Activated CD8-positive, alpha-beta T cell treated with anti-CD3 and anti-CD28 coated beads for 36 hours (primary cell): ENCODE measurements around the gene ADIRF. TPM values are rescaled to one million over a fixed set of nuclear protein-coding genes. Genes with fewer than 3 reads are reported as not detected.

Source experiments
- ATAC-seq: fragments of 200-7000 bp; cut with Tn5 transposase; one replicate; pipeline ENCODE4 v1.10.0; 2021; ENCODE audit warnings: mild to moderate bottlenecking, moderate library complexity
- CTCF ChIA-PET: fragments of 350-600 bp; sonication (Branson Sonifier 250); formaldehyde crosslinking; loops from one replicate; lab custom pipeline; 2021; ENCODE audit warnings: antibody characterized with exemption; lab: Charles Lee
- POLR2A ChIA-PET: fragments of 350-600 bp; sonication (Branson Sonifier 250); formaldehyde crosslinking; loops from one replicate; lab custom pipeline; 2021; ENCODE audit warnings: antibody characterized with exemption; lab: Charles Lee
- DNase-seq: peaks from one replicate; pipeline ENCODE4 v3.0.0-alpha.2; 2020
- H3K27ac Mint-ChIP-seq: one replicate; pipeline ENCODE4 v1.8.0; 2021; ENCODE audit warnings: mild to moderate bottlenecking, mixed read lengths
- H3K27me3 Mint-ChIP-seq: one replicate; pipeline ENCODE4 v1.8.0; 2021; ENCODE audit warnings: mixed read lengths
- H3K36me3 Mint-ChIP-seq: one replicate; pipeline ENCODE4 v1.8.0; 2021; ENCODE audit warnings: low read depth, mixed read lengths
- H3K4me1 Mint-ChIP-seq: one replicate; pipeline ENCODE4 v1.8.0; 2021; ENCODE audit warnings: low read depth, mixed read lengths
- H3K4me3 Mint-ChIP-seq: one replicate; pipeline ENCODE4 v1.8.0; 2021; ENCODE audit warnings: mild to moderate bottlenecking, moderate library complexity, mixed read lengths
- H3K9me3 Mint-ChIP-seq: one replicate; pipeline ENCODE4 v1.8.0; 2021; ENCODE audit warnings: mixed read lengths
- CTCF ChIP-seq: fragments of 200-600 bp; IDR thresholded peaks from one replicate; pipeline ENCODE4 v1.8.0; 2022; ENCODE audit warnings: antibody characterized with exemption, mild to moderate bottlenecking
- intact Hi-C: fragments of 100-400 bp; cut with micrococcal nuclease; formaldehyde crosslinking; loops from one replicate; pipeline ENCODE4 v1.10.0; 2022
- total RNA-seq, 2 experiments: library from RNA; stranded (reverse); gene quantifications; one replicate each; pipeline ENCODE4 v1.2.3, GENCODE V29; 2021

Gene ADIRF
- total RNA-seq, 2 experiments from 2014 or later: not detected

DNA sequence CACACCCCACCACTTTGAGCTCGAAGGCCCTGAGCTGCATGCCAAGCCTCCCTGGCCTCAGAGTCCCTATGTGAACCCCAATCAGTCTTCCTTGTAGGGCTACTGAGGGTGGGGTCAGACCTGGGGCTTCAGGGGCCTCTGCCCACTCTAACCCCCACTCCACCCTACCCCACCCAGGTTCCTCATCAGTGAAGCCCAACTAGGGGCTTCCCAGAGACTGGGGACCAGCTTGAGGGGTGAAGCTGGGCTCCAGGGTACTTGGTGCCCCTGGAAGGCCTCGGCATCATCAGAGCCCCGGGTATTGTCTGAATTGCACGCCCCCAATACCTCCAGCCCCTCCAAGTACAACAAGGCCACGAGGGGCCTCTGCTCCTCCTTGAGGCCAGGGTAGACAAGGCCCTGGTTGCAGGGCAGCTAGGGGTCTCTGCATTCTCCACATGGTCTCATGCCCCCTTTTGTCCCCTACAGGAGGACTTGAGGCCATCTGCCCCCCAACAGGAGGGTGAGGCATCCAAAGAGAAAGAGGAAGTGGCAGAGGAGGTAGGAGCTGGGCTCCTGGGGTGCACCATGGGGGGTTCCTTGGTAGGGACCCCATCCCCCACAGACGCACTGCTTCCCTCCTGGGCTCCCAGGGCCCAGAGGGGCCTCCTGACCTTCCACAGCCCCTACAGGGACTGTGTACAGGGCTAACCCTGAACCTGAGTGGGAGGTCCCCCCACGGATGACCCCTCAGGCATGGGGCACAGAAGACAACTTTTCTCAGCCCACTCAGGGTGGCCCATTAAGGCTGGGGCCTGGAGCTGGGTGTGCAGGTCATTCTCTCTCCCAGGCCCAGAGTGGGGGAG lies 5.9 kb upstream of the ADIRF start:
- Mint-ChIP-seq H3K4me3 (no peak overlapping the region), H3K9me3 (no peaks in the 10 kb centered on the region), H3K27me3 (no peaks in the 10 kb centered on the region), H3K27ac (no peak overlapping the region), H3K4me1 (peaks cover 17% of the 10 kb centered on the region), H3K36me3 (no peaks in the 10 kb centered on the region)
- POLR2A ChIA-PET: interaction anchor here (1.1 kb wide), 1 partner anchor 9 kb away, joined by 4 read pairs; no protein-coding TSS in a partner anchor
- DNase-seq (no peak), ATAC-seq (no peak)
- no peak for TF ChIP-seq CTCF
- CTCF ChIA-PET: no interaction called here
- intact Hi-C loops: no loop called here

GRCh38 chr10:86962981-86963310 lies 5.3 kb upstream of the ADIRF start:
- H3K36me3 Mint-ChIP-seq: no peaks in the 10 kb centered on the region
- no peaks in the 10 kb centered on the region for H3K9me3 Mint-ChIP-seq
- ATAC-seq: no peak
- no peak for DNase-seq
- H3K27me3 Mint-ChIP-seq: no peaks in the 10 kb centered on the region
- intact Hi-C loops: no loop called here
- H3K4me3 Mint-ChIP-seq: no peak overlapping the region
- POLR2A ChIA-PET: interaction anchor here (1.1 kb wide), 1 partner anchor 8 kb away, joined by 4 read pairs; no protein-coding TSS in a partner anchor
- H3K27ac Mint-ChIP-seq: no peak overlapping the region
- CTCF ChIA-PET: no interaction called here
- no peak for TF ChIP-seq CTCF
- peaks cover 17% of the 10 kb centered on the region for H3K4me1 Mint-ChIP-seq

- intact Hi-C loops: no loop called here
- Mint-ChIP-seq H3K4me3 (no peak overlapping the region), H3K4me1 (peaks cover 17% of the 10 kb centered on the region), H3K27ac (no peak overlapping the region), H3K36me3 (no peaks in the 10 kb centered on the region), H3K27me3 (no peaks in the 10 kb centered on the region), H3K9me3 (no peaks in the 10 kb centered on the region)
- ChIA-PET CTCF (no interaction called here), POLR2A (no interaction called here)
- ATAC-seq (no peak), DNase-seq (no peak)
- TF ChIP-seq CTCF: no peak
Observed at GRCh38 chr10:86963341-86963919, 4.9 kb upstream of the ADIRF start.

DNA sequence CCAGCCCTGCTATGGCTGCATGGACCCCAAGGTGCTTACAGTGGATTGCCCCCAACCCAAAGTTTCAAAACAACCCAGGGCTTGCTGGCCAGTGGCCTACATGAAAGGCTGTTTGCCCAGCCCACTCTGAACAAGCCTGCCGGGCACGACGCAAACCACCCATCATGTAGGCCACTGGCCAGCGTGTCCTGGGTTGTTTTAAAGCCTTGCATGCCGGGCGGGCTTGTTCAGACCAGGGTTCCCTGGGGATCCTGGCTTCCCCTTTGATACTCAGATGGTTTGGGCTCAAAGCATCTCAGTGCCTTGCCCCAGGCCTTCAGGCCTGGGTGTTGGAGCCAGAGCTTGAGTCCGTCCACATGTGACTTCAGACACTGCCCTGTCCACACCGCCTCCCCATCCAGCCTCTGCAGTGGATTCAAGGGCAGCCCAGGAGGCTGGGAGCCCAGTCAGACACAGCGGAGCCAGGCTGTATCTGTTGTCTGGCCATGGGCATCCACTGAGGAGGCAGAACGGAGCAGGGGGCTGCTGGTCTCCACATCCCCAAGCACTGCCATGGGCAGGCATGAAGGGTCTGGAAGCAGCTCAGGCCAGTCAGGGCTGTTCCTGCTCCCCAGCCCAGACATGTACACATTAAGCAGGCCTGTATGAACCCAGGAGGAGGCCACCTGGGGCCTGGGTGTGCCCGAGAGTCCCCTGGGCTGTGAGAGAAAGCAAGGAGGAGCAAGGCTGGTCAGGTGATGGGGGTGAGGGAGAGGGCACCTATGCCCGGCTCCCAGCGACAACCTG lies 4.0 kb upstream of the ADIRF start:
- DNase-seq (no peak), ATAC-seq (no peak)
- CTCF ChIA-PET: interaction anchor here (7.1 kb wide), 1 partner anchor 26 kb away, joined by 45 read pairs; no protein-coding TSS in a partner anchor
- no peaks in the 10 kb centered on the region for H3K36me3 Mint-ChIP-seq
- no peak for TF ChIP-seq CTCF
- H3K9me3 Mint-ChIP-seq: no peaks in the 10 kb centered on the region
- H3K27me3 Mint-ChIP-seq: no peaks in the 10 kb centered on the region
- peaks cover 17% of the 10 kb centered on the region for H3K4me1 Mint-ChIP-seq
- intact Hi-C loops: no loop called here
- H3K4me3 Mint-ChIP-seq: no peak overlapping the region
- POLR2A ChIA-PET: no interaction called here
- no peak overlapping the region for H3K27ac Mint-ChIP-seq
